H1 (cell line): Measurements from ENCODE around the gene KIN. TPM values are rescaled to one million over a fixed set of nuclear protein-coding genes. Genes with fewer than 3 reads are reported as not detected.

ENCODE experiments used
- CTCF ChIA-PET: fragments of 300-600 bp; sonication (Branson Sonifier 250); formaldehyde crosslinking; loops from one replicate; lab custom pipeline; 2021; ENCODE audit not compliant: partially characterized antibody; lab: Charles Lee
- POLR2A ChIA-PET: fragments of 300-600 bp; sonication (Branson Sonifier 250); formaldehyde crosslinking; loops from one replicate; lab custom pipeline; 2021; ENCODE audit warnings: inconsistent platforms; ENCODE audit not compliant: partially characterized antibody; lab: Charles Lee
- DNase-seq, 2 experiments: peaks; one replicate each; pipeline versions ENCODE4 v3.0.0 to v3.0.0-alpha.2; 2010 to 2022; ENCODE audit warnings: low spot score in 2 of 2, low read depth in 1 of 2, mixed read lengths in 1 of 2
- FAIRE-seq: peaks from 2 replicates; lab custom pipeline; 2011; peaks lifted over from hg19 to GRCh38; lab: Jason Lieb, UNC
- H2AFZ ChIP-seq: 2 replicates; pipeline ENCODE4 v1.8.1; 2012; ENCODE audit warnings: low read length, inconsistent platforms
- H2AK5ac ChIP-seq: 2 replicates; pipeline ENCODE4 v1.6.1; 2013; ENCODE audit warnings: low read depth, low read length
- H2BK120ac ChIP-seq: replicated peaks from 2 replicates; pipeline ENCODE3; 2013; ENCODE audit warnings: low read depth, low read length, inconsistent platforms
- H2BK12ac ChIP-seq: 2 replicates; pipeline ENCODE4 v1.6.1; 2013; ENCODE audit warnings: low read depth, low read length
- H2BK15ac ChIP-seq: 2 replicates; pipeline ENCODE4 v1.6.1; 2013; ENCODE audit warnings: low read length
- H2BK20ac ChIP-seq: 2 replicates; pipeline ENCODE4 v1.6.1; 2013; ENCODE audit warnings: low read length
- H2BK5ac ChIP-seq: 2 replicates; pipeline ENCODE4 v1.6.1; 2013; ENCODE audit warnings: low read depth, low read length
- H3K14ac ChIP-seq: 2 replicates; pipeline ENCODE4 v1.6.1; 2013; ENCODE audit warnings: inconsistent platforms; ENCODE audit not compliant: insufficient read length
- H3K18ac ChIP-seq: 2 replicates; pipeline ENCODE4 v1.6.1; 2013; ENCODE audit warnings: low read length; ENCODE audit errors: extremely low read depth
- H3K23ac ChIP-seq: 2 replicates; pipeline ENCODE4 v1.6.1; 2013; ENCODE audit warnings: inconsistent platforms; ENCODE audit not compliant: insufficient read length
- H3K23me2 ChIP-seq: 2 replicates; pipeline ENCODE4 v1.6.1; 2013; ENCODE audit warnings: low read depth, low read length
- H3K27ac ChIP-seq: 2 replicates; pipeline ENCODE4 v1.6.1; 2011; ENCODE audit warnings: low read depth, low read length, inconsistent platforms
- H3K27me3 ChIP-seq, 4 experiments: replicated peaks in 1 of 4; 1 replicate in 1 of 4; 2 replicates in 3 of 4; pipeline versions ENCODE4 v1.6.1 to v1.8.1; 2011 to 2013; ENCODE audit warnings: low read length in 3 of 4, mild to moderate bottlenecking in 3 of 4, inconsistent platforms in 2 of 4, mixed read lengths in 2 of 4, moderate library complexity in 1 of 4; ENCODE audit not compliant: control insufficient read depth in 3 of 4, insufficient read depth in 3 of 4; ENCODE audit errors: extremely low read depth in 1 of 4
- H3K36me3 ChIP-seq, 4 experiments: 2 replicates each; pipeline versions ENCODE4 v1.6.1 to v1.8.1; 2011 to 2013; ENCODE audit warnings: mild to moderate bottlenecking in 4 of 4, low read length in 3 of 4, moderate library complexity in 2 of 4, control low read depth in 1 of 4, inconsistent platforms in 1 of 4; ENCODE audit not compliant: insufficient read depth in 4 of 4, control insufficient read depth in 2 of 4
- H3K4ac ChIP-seq: replicated peaks from 2 replicates; pipeline ENCODE3; 2013; ENCODE audit warnings: low read length, low read depth, mixed read lengths, inconsistent platforms; ENCODE audit not compliant: insufficient read length
- H3K4me1 ChIP-seq, 4 experiments: replicated peaks in 1 of 4; 1 replicate in 1 of 4; 2 replicates in 3 of 4; pipeline versions ENCODE4 v1.6.1 to v1.8.1; 2011 to 2013; ENCODE audit warnings: low read length in 3 of 4, inconsistent platforms in 2 of 4, mixed read lengths in 1 of 4; ENCODE audit not compliant: insufficient read depth in 4 of 4, control insufficient read depth in 3 of 4
- H3K4me2 ChIP-seq, 2 experiments: 2 replicates each; pipeline versions ENCODE4 v1.6.1 to v1.8.1; 2011 to 2013; ENCODE audit warnings: low read depth in 2 of 2, low read length in 2 of 2, control low read depth in 1 of 2, inconsistent platforms in 1 of 2, mild to moderate bottlenecking in 1 of 2; ENCODE audit not compliant: insufficient read depth in 1 of 2
- H3K4me3 ChIP-seq, 4 experiments: fragments of 200-600, 300-600 bp in 1 of 4; sonication (generic), shearing (Covaris generic), sonication (Bioruptor Twin) in 1 of 4; 2 replicates each; pipeline versions ENCODE4 v1.5.1 to v1.8.1; 2011 to 2016; ENCODE audit warnings: low read length in 4 of 4, low read depth in 3 of 4, control low read depth in 2 of 4, inconsistent platforms in 2 of 4, mild to moderate bottlenecking in 2 of 4, mixed read lengths in 1 of 4, moderate library complexity in 1 of 4; ENCODE audit not compliant: insufficient read depth in 2 of 4; ENCODE audit errors: extremely low read depth in 1 of 4
- H3K56ac ChIP-seq: replicated peaks from 2 replicates; pipeline ENCODE3; 2013; ENCODE audit warnings: low read depth, mild to moderate bottlenecking, mixed read lengths, low read length, inconsistent platforms; ENCODE audit not compliant: insufficient read length
- H3K79me1 ChIP-seq: 2 replicates; pipeline ENCODE4 v1.6.1; 2013; ENCODE audit warnings: low read depth, low read length, control low read depth
- H3K79me2 ChIP-seq, 2 experiments: 2 replicates each; pipeline versions ENCODE4 v1.6.1 to v1.8.1; 2012 to 2013; ENCODE audit warnings: low read length in 2 of 2, mild to moderate bottlenecking in 2 of 2, inconsistent platforms in 1 of 2; ENCODE audit not compliant: insufficient read depth in 2 of 2, control insufficient read depth in 1 of 2
- H3K9ac ChIP-seq, 4 experiments: replicated peaks in 1 of 4; 1 replicate in 1 of 4; 2 replicates in 3 of 4; pipeline versions ENCODE4 v1.6.1 to v1.8.1; 2011 to 2013; ENCODE audit warnings: low read depth in 3 of 4, low read length in 3 of 4, control low read depth in 2 of 4, mild to moderate bottlenecking in 2 of 4, moderate library complexity in 2 of 4, inconsistent platforms in 1 of 4; ENCODE audit errors: extremely low read depth in 1 of 4
- H3K9me3 ChIP-seq, 2 experiments: 2 replicates each; pipeline versions ENCODE4 v1.6.1 to v1.8.1; 2012 to 2013; ENCODE audit warnings: mild to moderate bottlenecking in 2 of 2, moderate library complexity in 2 of 2, control low read depth in 1 of 2, inconsistent platforms in 1 of 2, low read depth in 1 of 2, low read length in 1 of 2, mixed read lengths in 1 of 2; ENCODE audit not compliant: insufficient read depth in 2 of 2
- H4K20me1 ChIP-seq, 2 experiments: replicated peaks in 1 of 2; 2 replicates each; pipeline versions ENCODE3 to v1.8.1; 2011 to 2013; ENCODE audit warnings: inconsistent platforms in 2 of 2, low read length in 2 of 2, mild to moderate bottlenecking in 1 of 2; ENCODE audit not compliant: insufficient read depth in 2 of 2, control insufficient read depth in 1 of 2
- H4K5ac ChIP-seq: 2 replicates; pipeline ENCODE4 v1.6.1; 2013; ENCODE audit warnings: low read length, low read depth, mixed read lengths, inconsistent platforms; ENCODE audit not compliant: insufficient read length
- H4K8ac ChIP-seq: 2 replicates; pipeline ENCODE4 v1.8.0; 2013; ENCODE audit warnings: mild to moderate bottlenecking, moderate library complexity, low read length, inconsistent platforms; ENCODE audit not compliant: insufficient read depth; ENCODE audit errors: extremely low read depth
- H4K91ac ChIP-seq: replicated peaks from 2 replicates; pipeline ENCODE3; 2013; ENCODE audit warnings: low read length, mixed read lengths, inconsistent platforms; ENCODE audit not compliant: insufficient read length
- BACH1 ChIP-seq: IDR thresholded peaks from 2 replicates; pipeline ENCODE4 v1.6.1; 2012; ENCODE audit warnings: low read length, improper control_type of control experiment
- EGR1 ChIP-seq: IDR thresholded peaks from 2 replicates; pipeline ENCODE4 v1.6.1; 2011; ENCODE audit warnings: low read depth, low read length, borderline replicate concordance
- EZH2 ChIP-seq: fragments of 200-600 bp; sonication (generic); IDR thresholded peaks from 2 replicates; pipeline ENCODE4 v1.7.1; 2012; ENCODE audit warnings: low read depth, mild to moderate bottlenecking, moderate library complexity, low read length, inconsistent platforms; ENCODE audit not compliant: severe bottlenecking
- HDAC2 ChIP-seq, 2 experiments: fragments of 300-600 bp in 1 of 2; sonication (generic) in 1 of 2; IDR thresholded peaks; 2 replicates each; pipeline ENCODE4 v1.6.1; 2011 to 2012; ENCODE audit warnings: low read depth in 2 of 2, low read length in 2 of 2, mild to moderate bottlenecking in 2 of 2, moderate library complexity in 2 of 2, borderline replicate concordance in 1 of 2, inconsistent platforms in 1 of 2
- KDM4A ChIP-seq: IDR thresholded peaks from one replicate; pipeline ENCODE4 v1.7.1; 2012; ENCODE audit warnings: low read depth, mild to moderate bottlenecking, moderate library complexity, low read length, inconsistent platforms; ENCODE audit not compliant: severe bottlenecking
- MAFK ChIP-seq: IDR thresholded peaks from 2 replicates; pipeline ENCODE4 v1.6.1; 2012; ENCODE audit warnings: low read depth, mild to moderate bottlenecking, improper control_type of control experiment, low read length
- NRF1 ChIP-seq: IDR thresholded peaks from 2 replicates; pipeline ENCODE4 v1.6.1; 2011; ENCODE audit warnings: mild to moderate bottlenecking, low read depth, low read length, improper control_type of control experiment
- RBBP5 ChIP-seq: IDR thresholded peaks from 2 replicates; pipeline ENCODE4 v1.7.1; 2012; ENCODE audit warnings: low read depth, mild to moderate bottlenecking, inconsistent platforms, low read length, moderate library complexity, borderline replicate concordance
- SP2 ChIP-seq: IDR thresholded peaks from 2 replicates; pipeline ENCODE4 v1.6.1; 2012; ENCODE audit warnings: mild to moderate bottlenecking, low read length, inconsistent platforms
- SRF ChIP-seq: IDR thresholded peaks from 2 replicates; pipeline ENCODE4 v1.6.1; 2011; ENCODE audit warnings: mild to moderate bottlenecking, low read depth, low read length, moderate library complexity
- WGBS, 2 experiments: shearing (Covaris generic) in 1 of 2; methylation state at CpG; one replicate each; pipeline versions ENCODE4 v1.1.6 to v1.1.7; 2013 to 2015; ENCODE audit warnings: low lambda C conversion rate in 2 of 2, mixed read lengths in 2 of 2, inconsistent platforms in 1 of 2, low coverage in 1 of 2, missing lambda C conversion rate in 1 of 2; ENCODE audit not compliant: insufficient replicate concordance in 2 of 2, insufficient coverage in 1 of 2, insufficient read length in 1 of 2; ENCODE audit errors: extremely low coverage in 1 of 2, missing lambda C conversion rate in 1 of 2; 5-methylcytosine and 5-hydroxymethylcytosine counted together
- polyA plus RNA-seq, 7 experiments: library from polyadenylated mRNA; depleted of rRNA in 3 of 7; stranded (reverse) in 5 of 7; unstranded in 2 of 7; fragments of >200 nt in 5 of 7; fragments of 200-250 nt in 2 of 7; gene quantifications; 1 replicate in 5 of 7; 2 replicates in 1 of 7; 4 replicates in 1 of 7; pipeline versions ENCODE4 v1.2.1 to v1.2.3, GENCODE V29; 2011 to 2013; ENCODE audit warnings: missing spikeins in 2 of 7, mixed read lengths in 2 of 7
- total RNA-seq: library from RNA; stranded (reverse); fragmentation: NEBNext Ultra II Directional; extraction: Animal tissue kit (Norgen Biotek cat#: 25700); gene quantifications from 2 replicates; pipeline ENCODE4 v1.2.1, GENCODE V29; 2021
- TF ChIP-seq, protein P1 (sequence below): IDR thresholded peaks from 2 replicates; pipeline ENCODE4 v1.6.1; 2012; ENCODE audit warnings: inconsistent platforms
- TF ChIP-seq, protein P2 (sequence below): IDR thresholded peaks from 2 replicates; pipeline ENCODE4 v1.6.1; 2012; ENCODE audit warnings: low read length, inconsistent platforms

The KIN gene
- total and polyA plus RNA-seq, 2 of the 8 experiments (the other 6 are each of a cell fraction or from before 2014, with no cell fraction given) = 3.7 to 16.5 TPM

DNA sequence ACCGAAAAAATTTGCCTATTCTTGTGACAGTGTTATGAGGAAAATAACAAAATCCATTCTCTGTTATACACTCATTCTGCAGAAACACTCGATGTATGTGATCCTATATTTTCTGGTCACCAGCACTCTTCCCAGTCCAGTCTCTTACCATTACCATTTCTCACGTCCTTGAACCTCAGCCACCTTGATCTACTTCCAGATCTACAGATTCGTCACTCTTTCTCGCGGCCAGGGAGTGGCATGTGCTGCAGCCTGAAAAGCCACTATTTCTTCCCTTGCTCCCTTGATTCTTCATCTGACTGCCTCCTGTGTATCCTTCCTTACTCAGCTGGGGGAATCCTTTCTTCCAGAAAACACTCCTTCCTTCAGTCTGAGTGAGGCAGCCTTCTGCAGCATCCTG is 16.4 kb upstream of the KIN start:
- H2BK12ac ChIP-seq = no peak overlapping the region
- no peak overlapping the region for H3K27ac ChIP-seq
- peaks cover 0 to 1% (median 0%) of the 10 kb centered on the region in 4 experiments; a peak in 1 of 7 replicates for H3K27me3 ChIP-seq
- no peak overlapping the region for H2BK20ac ChIP-seq
- H4K91ac ChIP-seq = no peak overlapping the region
- 95% methylated on average over 6 of the region's 6 CpGs; no CpG with 5 or more reads in 1 of the 2 experiments for WGBS, 2 experiments
- no peaks in the 10 kb centered on the region for H3K79me2 ChIP-seq
- no peak overlapping the region for H2AFZ ChIP-seq
- no peak overlapping the region for H3K4me3 ChIP-seq
- no peaks in the 10 kb centered on the region for H3K23me2 ChIP-seq
- H3K56ac ChIP-seq = no peak overlapping the region
- no peak overlapping the region for H3K18ac ChIP-seq
- ChIA-PET POLR2A (no interaction called here), CTCF (interaction anchor here (1.5 kb wide), 1 partner anchor 12 kb away, joined by 4 read pairs; no protein-coding TSS in a partner anchor)
- no peak overlapping the region for H3K4me2 ChIP-seq
- no peak overlapping the region for H2BK5ac ChIP-seq
- DNase-seq = no peak
- no peak overlapping the region for H4K5ac ChIP-seq
- H2BK120ac ChIP-seq = no peak overlapping the region
- H4K20me1 ChIP-seq = peaks cover 0 to 3% of the 10 kb centered on the region in 2 experiments
- peaks cover 13 to 79% (median 57%) of the 10 kb centered on the region in 4 experiments for H3K36me3 ChIP-seq
- H3K9ac ChIP-seq = no peak overlapping the region
- no peak overlapping the region for H2BK15ac ChIP-seq
- no peak overlapping the region for H3K23ac ChIP-seq
- H3K4me1 ChIP-seq = no peaks in the 10 kb centered on the region
- H2AK5ac ChIP-seq = no peak overlapping the region
- no peak overlapping the region for H3K14ac ChIP-seq
- no peak overlapping the region for H4K8ac ChIP-seq
- H3K4ac ChIP-seq = no peak overlapping the region
- no peaks in the 10 kb centered on the region for H3K9me3 ChIP-seq
- FAIRE-seq = no peak
- H3K79me1 ChIP-seq = no peaks in the 10 kb centered on the region
- TF ChIP-seq BACH1 (no peak), NRF1 (no peak), MAFK (no peak), EZH2 (no peak), EGR1 (no peak), SP2 (no peak), RBBP5 (no peak), HDAC2 (IDR thresholded peaks at IDR 0.05; ENCODE audit: borderline replicate concordance in 1 of 2, low read depth in 2 of 2, low read length in 2 of 2) (no peak), SRF (no peak), KDM4A (no peak)
- TF ChIP-seq, protein P1, sequence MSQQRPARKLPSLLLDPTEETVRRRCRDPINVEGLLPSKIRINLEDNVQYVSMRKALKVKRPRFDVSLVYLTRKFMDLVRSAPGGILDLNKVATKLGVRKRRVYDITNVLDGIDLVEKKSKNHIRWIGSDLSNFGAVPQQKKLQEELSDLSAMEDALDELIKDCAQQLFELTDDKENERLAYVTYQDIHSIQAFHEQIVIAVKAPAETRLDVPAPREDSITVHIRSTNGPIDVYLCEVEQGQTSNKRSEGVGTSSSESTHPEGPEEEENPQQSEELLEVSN = no peak
- TF ChIP-seq, protein P2, sequence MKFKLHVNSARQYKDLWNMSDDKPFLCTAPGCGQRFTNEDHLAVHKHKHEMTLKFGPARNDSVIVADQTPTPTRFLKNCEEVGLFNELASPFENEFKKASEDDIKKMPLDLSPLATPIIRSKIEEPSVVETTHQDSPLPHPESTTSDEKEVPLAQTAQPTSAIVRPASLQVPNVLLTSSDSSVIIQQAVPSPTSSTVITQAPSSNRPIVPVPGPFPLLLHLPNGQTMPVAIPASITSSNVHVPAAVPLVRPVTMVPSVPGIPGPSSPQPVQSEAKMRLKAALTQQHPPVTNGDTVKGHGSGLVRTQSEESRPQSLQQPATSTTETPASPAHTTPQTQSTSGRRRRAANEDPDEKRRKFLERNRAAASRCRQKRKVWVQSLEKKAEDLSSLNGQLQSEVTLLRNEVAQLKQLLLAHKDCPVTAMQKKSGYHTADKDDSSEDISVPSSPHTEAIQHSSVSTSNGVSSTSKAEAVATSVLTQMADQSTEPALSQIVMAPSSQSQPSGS = no peak
